Esophagus (tissue), 2 donors: ENCODE measurements around the gene GALNS. TPM values are rescaled to one million over a fixed set of nuclear protein-coding genes. Genes with fewer than 3 reads are reported as not detected.

ENCODE experiments used
- H3K27ac ChIP-seq, 2 donors: one replicate each; pipeline ENCODE4 v1.5.1; 2013; ENCODE audit warnings: low read depth in 2 of 2, mild to moderate bottlenecking in 2 of 2, inconsistent platforms in 1 of 2, low read length in 1 of 2, moderate library complexity in 1 of 2
- H3K27me3 ChIP-seq, 2 donors: one replicate each; pipeline ENCODE4 v1.6.1; 2013; ENCODE audit warnings: low read length in 2 of 2, control low read depth in 1 of 2, mild to moderate bottlenecking in 1 of 2; ENCODE audit not compliant: insufficient read depth in 2 of 2, control insufficient read depth in 1 of 2
- H3K36me3 ChIP-seq, 2 donors: one replicate each; pipeline ENCODE4 v1.6.1; 2013; ENCODE audit warnings: low read length in 1 of 2; ENCODE audit not compliant: control insufficient read depth in 2 of 2, insufficient read depth in 2 of 2
- H3K4me1 ChIP-seq, 2 donors: one replicate each; pipeline ENCODE4 v1.6.1; 2013; ENCODE audit warnings: low read length in 1 of 2; ENCODE audit not compliant: control insufficient read depth in 2 of 2, insufficient read depth in 2 of 2
- H3K4me3 ChIP-seq, 2 donors: one replicate each; pipeline ENCODE4 v1.5.1; 2013; ENCODE audit warnings: low read length in 2 of 2, mild to moderate bottlenecking in 2 of 2, low read depth in 1 of 2, moderate library complexity in 1 of 2
- H3K9me3 ChIP-seq, 2 donors: one replicate each; pipeline ENCODE4 v1.6.1; 2013; ENCODE audit warnings: mild to moderate bottlenecking in 2 of 2, low read depth in 1 of 2, low read length in 1 of 2, moderate library complexity in 1 of 2; ENCODE audit not compliant: control insufficient read depth in 2 of 2, insufficient read depth in 1 of 2
- WGBS, 2 donors: extraction: QIAGEN DNeasy Blood & Tissue Kit; methylation state at CpG; one replicate each; pipeline ENCODE4 v1.1.7; 2013; 5-methylcytosine and 5-hydroxymethylcytosine counted together
- polyA plus RNA-seq, 2 donors: library from polyadenylated mRNA; stranded (reverse); fragments of 200-250 nt; gene quantifications; one replicate each; pipeline ENCODE4 v1.2.3, GENCODE V29; 2013
- donor health status: healthy with polysubstance abuse.
- donor health status: Bipolar disorder and iron deficiency.

Gene GALNS
- polyA plus RNA-seq, 2 donors, result 10.7 to 20.4 TPM

GRCh38 chr16:88842308-88842756, 14.4 kb downstream of the GALNS start:
- H3K9me3 ChIP-seq, result peaks cover 0 to 2% of the 10 kb centered on the region in 2 donors
- no peak overlapping the region for H3K27ac ChIP-seq
- H3K27me3 ChIP-seq, result no peaks in the 10 kb centered on the region
- H3K4me3 ChIP-seq, result no peak overlapping the region
- 88 to 96% methylated on average over 15 of the region's 15 CpGs for WGBS, 2 donors
- no peaks in the 10 kb centered on the region for H3K4me1 ChIP-seq
- peaks cover 0 to 43% of the 10 kb centered on the region in 2 donors for H3K36me3 ChIP-seq

DNA sequence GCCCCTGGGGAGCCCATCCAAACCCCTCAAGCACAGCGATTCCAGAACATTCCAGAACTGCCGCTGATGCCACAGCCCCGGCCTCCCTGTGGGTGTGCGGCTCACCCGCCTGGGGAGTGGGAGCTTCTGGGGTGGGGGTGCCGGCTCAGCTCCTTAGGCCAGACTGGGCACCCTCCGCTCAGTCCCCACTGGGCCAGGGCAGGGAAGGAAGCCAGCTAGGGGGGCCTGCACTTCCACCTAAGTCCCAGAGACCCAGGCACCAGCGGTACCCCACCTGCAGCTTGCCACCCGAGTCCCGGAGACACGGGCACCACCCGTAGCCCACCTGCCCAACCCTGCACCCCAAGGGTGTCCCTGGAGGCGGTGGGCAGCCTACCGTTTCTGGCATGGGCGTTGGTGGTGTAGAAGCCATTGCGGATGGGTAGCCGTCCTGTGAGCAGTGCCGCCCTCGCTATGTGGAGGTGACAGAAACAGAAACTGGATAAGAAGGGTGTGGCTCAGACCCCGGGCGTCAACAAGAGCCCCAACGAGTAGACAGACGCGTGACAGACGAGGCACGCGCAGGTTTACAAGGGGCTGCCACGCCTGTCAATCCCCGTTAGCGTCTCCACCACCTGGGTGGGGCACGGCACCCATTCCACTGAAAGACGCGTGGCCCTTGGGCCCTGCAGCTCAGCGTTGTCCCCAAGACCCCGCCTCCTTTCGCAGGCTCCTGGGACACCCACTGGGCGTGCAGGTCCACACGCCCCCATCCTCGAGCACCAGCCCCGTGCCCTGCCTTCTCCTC, 15.0 kb downstream of the GALNS start:
- Histone ChIP-seq H3K27me3 (no peaks in the 10 kb centered on the region), H3K36me3 (peaks cover 0 to 44% of the 10 kb centered on the region in 2 donors), H3K27ac (no peak overlapping the region), H3K4me1 (no peaks in the 10 kb centered on the region), H3K9me3 (peaks cover 0 to 2% of the 10 kb centered on the region in 2 donors), H3K4me3 (no peak overlapping the region)
- WGBS, 2 donors, result 90% methylated on average over 40 of the region's 40 CpGs

- Histone ChIP-seq H3K4me3 (no peak overlapping the region), H3K9me3 (peaks cover 0 to 2% of the 10 kb centered on the region in 2 donors), H3K36me3 (peaks cover 0 to 47% of the 10 kb centered on the region in 2 donors), H3K4me1 (no peaks in the 10 kb centered on the region), H3K27ac (no peak overlapping the region), H3K27me3 (no peaks in the 10 kb centered on the region)
- 93 to 95% methylated on average over 30 of the region's 30 CpGs for WGBS, 2 donors
Measured at GRCh38 chr16:88840600-88841215, 16.0 kb downstream of the GALNS start.

- Histone ChIP-seq H3K9me3 (peaks cover 0 to 2% of the 10 kb centered on the region in 2 donors), H3K4me3 (no peak overlapping the region), H3K4me1 (no peaks in the 10 kb centered on the region), H3K36me3 (peaks cover 0 to 53% of the 10 kb centered on the region in 2 donors), H3K27ac (no peak overlapping the region), H3K27me3 (no peaks in the 10 kb centered on the region)
- 94% methylated on average over 24 of the region's 24 CpGs for WGBS, 2 donors
Measured at GRCh38 chr16:88839745-88840599, 16.8 kb downstream of the GALNS start.

DNA sequence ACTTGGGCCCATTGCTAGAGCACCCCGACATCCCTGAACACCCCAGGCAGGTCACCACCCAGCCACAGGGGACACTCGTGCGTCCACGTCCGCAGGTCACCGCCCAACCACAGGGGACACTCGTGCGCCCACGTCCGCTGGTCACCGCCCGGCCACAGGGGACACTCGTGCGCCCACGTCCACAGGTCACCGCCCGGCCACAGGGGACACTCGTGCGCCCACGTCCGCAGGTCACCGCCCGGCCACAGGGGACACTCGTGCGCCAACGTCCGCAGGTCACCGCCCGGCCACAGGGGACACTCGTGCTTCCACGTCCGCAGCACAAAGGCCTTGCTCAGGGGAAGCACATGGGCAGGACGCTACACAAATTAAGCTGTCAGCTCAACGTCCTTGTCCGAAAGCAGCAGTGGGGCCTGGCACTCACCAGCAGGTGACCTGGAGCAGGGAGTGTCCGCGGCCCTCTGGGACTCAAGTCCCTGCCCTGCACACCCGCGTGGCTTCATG, 17.7 kb downstream of the GALNS start:
- H3K9me3 ChIP-seq, result peaks cover 0 to 2% of the 10 kb centered on the region in 2 donors
- no peak overlapping the region for H3K4me3 ChIP-seq
- no peak overlapping the region for H3K27ac ChIP-seq
- H3K27me3 ChIP-seq, result no peaks in the 10 kb centered on the region
- H3K36me3 ChIP-seq, result peaks cover 0 to 57% of the 10 kb centered on the region in 2 donors
- WGBS, 2 donors, result 92 to 93% methylated on average over 39 of the region's 39 CpGs
- no peaks in the 10 kb centered on the region for H3K4me1 ChIP-seq

DNA sequence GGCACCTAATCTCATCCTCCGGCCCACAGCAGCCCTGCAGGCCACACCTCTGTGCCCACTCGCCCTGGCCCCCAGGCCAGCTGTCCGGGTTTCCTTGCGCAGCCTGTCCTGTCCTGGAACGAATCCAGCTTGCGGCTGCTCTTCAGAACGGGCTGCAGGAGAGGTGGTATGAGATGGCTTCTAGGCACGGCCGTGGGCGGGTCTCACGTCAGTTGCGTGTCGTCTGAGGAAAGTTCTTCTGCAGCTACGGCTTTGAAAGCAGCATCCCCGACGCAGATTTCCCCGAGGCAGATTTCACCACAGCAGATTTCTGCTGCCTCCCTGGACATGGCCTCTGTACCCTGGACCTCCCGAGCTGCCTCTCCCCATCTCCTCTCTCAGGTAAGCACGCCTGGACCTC, 18.2 kb downstream of the GALNS start:
- Histone ChIP-seq H3K4me1 (no peaks in the 10 kb centered on the region), H3K27me3 (no peaks in the 10 kb centered on the region), H3K27ac (no peak overlapping the region), H3K4me3 (no peak overlapping the region), H3K9me3 (peaks cover 0 to 2% of the 10 kb centered on the region in 2 donors), H3K36me3 (peaks cover 0 to 57% of the 10 kb centered on the region in 2 donors)
- 87 to 91% methylated on average over 19 of the region's 19 CpGs for WGBS, 2 donors

GRCh38 chr16:88837806-88838205, 18.9 kb downstream of the GALNS start:
- Histone ChIP-seq H3K27me3 (no peaks in the 10 kb centered on the region), H3K4me1 (no peaks in the 10 kb centered on the region), H3K36me3 (peaks cover 0 to 53% of the 10 kb centered on the region in 2 donors), H3K9me3 (no peaks in the 10 kb centered on the region), H3K27ac (no peak overlapping the region), H3K4me3 (no peak overlapping the region)
- WGBS, 2 donors, result 91 to 93% methylated on average over 20 of the region's 20 CpGs

DNA sequence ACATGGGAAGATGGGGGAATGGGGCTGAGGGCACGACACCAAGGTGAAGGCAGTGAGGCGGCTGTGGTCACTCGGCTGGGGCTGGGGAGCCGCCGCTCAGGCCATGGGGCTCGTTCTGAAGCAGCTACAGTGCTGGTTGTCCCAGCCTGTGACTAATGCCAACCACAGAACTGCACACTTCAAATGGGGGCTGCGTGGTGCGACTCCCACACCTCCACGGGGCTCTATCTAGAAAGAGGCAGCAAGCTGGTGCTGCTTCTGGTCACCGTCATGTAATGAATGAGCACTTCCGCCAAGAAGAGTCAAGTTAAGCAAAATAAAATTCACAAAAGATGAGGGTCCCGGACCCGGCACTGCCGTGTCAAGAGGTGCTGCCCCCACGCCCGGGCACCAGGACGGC, 20.0 kb downstream of the GALNS start:
- peaks cover 0 to 45% of the 10 kb centered on the region in 2 donors for H3K36me3 ChIP-seq
- H3K4me3 ChIP-seq, result no peak overlapping the region
- H3K27me3 ChIP-seq, result no peaks in the 10 kb centered on the region
- no peak overlapping the region for H3K27ac ChIP-seq
- H3K9me3 ChIP-seq, result no peaks in the 10 kb centered on the region
- no peaks in the 10 kb centered on the region for H3K4me1 ChIP-seq
- 92% methylated on average over 17 of the region's 17 CpGs for WGBS, 2 donors

DNA sequence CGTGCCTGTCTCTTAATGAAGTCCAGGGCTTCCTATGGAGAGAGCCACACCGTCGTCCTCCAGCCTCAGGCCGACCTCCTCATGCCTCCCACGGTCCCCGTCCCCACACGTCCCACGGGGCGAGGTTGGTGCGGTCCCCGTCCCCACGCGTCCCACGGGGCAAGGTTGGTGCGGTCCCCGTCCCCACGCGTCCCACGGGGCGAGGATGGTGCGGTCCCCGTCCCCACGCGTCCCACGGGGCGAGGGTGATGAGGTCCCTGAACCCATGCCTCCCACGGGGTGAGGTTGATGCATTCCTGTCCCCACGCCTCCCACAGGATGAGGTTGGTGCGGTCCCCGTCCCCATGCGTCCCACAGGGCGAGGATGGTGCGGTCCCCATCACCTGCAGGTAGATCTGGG, 20.9 kb downstream of the GALNS start:
- H3K36me3 ChIP-seq, result peaks cover 0 to 41% of the 10 kb centered on the region in 2 donors
- no peak overlapping the region for H3K27ac ChIP-seq

More for the DNA sequence above, 20.9 kb downstream of the GALNS start:
- no peak overlapping the region for H3K4me3 ChIP-seq
- no peaks in the 10 kb centered on the region for H3K27me3 ChIP-seq
- WGBS, 2 donors, result 94 to 95% methylated on average over 31 to 33 of the region's 33 CpGs
- H3K9me3 ChIP-seq, result no peaks in the 10 kb centered on the region
- H3K4me1 ChIP-seq, result no peaks in the 10 kb centered on the region
